ENCODE measurements around the gene KCNIP4.
"Not testable (repeated sequence)": the region's sequence is repeated elsewhere in the genome, so short reads cannot be mapped to it uniquely, and the experiment has no call there.

The KCNIP4 gene

GRCh38 chr4:20847124-20847747 lies 1101.3 kb downstream of the KCNIP4 start:
- no peak for DNase-seq (ENCODE audit: low read depth)

GRCh38 chr4:20844311-20844710 lies 1104.3 kb downstream of the KCNIP4 start:
- DNase-seq (ENCODE audit: low read depth): no peak

GRCh38 chr4:20840648-20841190 lies 1107.9 kb downstream of the KCNIP4 start:
- no peak for DNase-seq (ENCODE audit: low read depth)

GRCh38 chr4:20839957-20840356 lies 1108.6 kb downstream of the KCNIP4 start:
- no peak for DNase-seq (ENCODE audit: low read depth)

- no peak for DNase-seq (ENCODE audit: low read depth)
Observed at GRCh38 chr4:20838476-20838875, 1110.1 kb downstream of the KCNIP4 start.

- DNase-seq (ENCODE audit: low read depth): no peak
Observed at GRCh38 chr4:20832826-20833225, 1115.7 kb downstream of the KCNIP4 start.

DNA sequence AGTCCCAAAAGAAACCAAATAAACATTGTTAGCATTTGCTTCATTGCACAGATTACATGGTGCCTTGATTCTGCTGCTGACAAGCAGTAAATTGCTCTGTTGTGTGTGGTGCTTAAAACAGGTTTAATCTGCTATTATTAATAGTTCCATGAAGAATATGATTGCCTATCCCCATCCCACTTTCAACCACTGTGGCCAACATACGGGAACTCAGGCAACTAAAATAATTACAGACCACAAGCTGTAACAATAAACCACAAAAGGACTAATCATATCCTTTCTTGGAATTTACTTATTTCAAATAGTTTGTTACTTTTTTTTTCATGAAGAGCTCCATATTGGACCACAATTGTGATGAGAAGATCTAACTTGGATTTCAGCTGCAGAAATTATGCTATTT lies 1116.8 kb downstream of the KCNIP4 start:
- DNase-seq (ENCODE audit: low read depth): no peak

DNA sequence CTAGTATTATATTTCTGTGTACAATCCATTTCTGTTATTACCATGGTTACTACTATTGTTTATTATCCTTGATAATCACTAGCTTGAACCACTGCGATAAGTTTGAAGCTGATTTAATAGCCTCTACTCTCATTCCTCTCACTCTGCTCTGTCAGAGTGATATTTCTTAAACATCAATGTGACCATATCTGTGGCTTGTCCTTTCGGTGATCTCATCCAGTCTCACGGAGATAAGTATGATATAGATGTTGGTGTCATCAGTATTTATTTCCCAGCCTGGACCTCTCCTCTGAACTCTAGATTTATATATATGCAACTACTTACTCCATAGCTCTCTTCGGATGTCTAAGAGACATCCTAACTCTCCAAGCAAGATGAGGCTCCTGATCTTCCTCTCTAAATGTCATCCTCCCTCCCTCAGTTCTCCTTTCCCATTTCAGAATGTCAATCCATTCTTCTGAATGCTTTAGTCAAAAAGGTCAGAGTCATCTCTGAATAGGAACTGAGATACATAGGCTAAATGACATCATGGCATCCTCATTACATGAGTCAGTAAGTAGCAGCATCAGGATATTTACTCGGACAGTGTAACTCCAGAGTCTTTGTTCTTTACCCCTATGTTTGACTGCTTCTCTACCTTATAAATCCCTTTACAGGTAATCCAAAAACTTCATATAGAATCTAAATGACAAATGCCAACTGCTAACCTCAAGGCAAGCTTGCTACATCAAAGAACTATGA lies 1118.8 kb downstream of the KCNIP4 start:
- DNase-seq (ENCODE audit: low read depth): no peak

DNA sequence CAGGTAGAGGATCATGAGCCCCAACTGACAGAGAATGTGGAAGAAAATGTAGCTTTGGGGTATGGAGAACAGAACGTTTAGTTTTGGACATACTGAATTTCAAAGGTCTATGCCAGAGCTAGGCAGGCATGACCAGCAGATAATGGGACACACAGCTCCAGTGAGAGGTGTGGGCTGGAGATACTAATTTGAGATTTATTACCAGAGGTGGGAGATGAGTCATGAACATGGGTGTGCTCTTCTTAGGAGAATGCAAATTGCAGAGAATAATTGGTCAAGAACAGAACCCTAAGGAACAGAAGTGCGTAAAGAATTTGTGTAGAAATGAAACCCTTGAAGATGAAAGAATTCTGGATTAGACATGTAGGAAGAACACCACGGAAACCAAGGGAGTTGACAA lies 1123.1 kb downstream of the KCNIP4 start:
- no peak for DNase-seq (ENCODE audit: low read depth)

- DNase-seq (ENCODE audit: low read depth): no peak
Observed at GRCh38 chr4:20816287-20816686, 1132.3 kb downstream of the KCNIP4 start.

DNA sequence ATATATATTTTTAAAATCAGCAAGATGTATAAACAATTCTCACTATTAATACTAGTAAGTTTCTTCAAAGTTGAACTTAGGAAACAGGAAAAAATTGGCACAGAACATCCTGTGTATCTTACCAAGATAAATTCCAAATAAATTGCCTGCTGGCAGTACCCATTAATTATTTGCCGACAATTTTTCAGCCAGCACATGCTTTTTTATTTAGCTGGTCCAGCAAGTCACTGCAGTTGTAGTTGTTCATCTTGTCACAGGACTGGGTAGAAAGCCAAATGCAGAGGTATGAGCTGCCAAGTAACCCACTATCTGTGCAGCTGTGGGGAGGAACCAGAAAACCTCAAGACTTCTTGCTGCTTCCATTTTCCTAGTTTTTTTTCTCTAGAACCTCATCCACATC lies 1134.9 kb downstream of the KCNIP4 start:
- DNase-seq (ENCODE audit: low read depth): no peak

DNA sequence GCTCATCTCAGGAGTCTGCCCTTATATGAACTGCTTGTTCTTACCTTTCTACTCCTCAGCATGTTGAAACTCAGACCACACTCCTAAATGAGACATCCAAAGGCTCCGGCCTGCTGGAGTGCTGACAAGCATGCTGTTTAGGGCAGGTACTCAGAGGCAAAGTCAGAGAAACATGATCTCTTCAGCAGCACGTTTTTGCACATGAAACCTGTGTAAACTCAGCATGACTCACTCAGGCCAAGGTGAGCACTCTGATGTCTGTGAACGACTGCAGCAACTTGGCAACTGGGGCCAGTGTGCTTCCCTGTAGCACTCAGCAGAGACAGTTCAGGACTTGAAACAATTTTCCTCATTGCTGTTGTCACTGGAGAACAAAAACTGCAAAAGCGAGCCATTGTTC lies 1138.8 kb downstream of the KCNIP4 start:
- no peak for DNase-seq (ENCODE audit: low read depth)

DNA sequence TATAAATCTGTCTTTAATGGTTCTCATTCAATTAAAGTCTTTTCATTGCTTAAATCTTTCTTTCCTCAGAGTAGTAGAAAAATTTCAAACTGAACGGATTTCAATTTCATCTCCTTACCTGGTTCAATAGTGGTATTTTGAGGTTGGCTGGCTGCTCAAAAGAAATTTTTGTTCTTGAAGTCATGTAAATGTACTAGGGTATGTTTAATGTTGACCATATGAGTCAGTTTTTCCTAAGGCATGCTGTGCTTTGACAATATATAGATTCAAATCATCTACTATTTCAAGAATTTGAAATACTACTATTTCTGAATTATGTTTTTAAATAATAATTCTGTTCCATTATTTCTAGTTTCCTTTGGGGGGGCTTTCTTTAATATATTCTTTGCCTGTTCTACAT lies 1142.9 kb downstream of the KCNIP4 start:
- DNase-seq (ENCODE audit: low read depth): no peak

DNA sequence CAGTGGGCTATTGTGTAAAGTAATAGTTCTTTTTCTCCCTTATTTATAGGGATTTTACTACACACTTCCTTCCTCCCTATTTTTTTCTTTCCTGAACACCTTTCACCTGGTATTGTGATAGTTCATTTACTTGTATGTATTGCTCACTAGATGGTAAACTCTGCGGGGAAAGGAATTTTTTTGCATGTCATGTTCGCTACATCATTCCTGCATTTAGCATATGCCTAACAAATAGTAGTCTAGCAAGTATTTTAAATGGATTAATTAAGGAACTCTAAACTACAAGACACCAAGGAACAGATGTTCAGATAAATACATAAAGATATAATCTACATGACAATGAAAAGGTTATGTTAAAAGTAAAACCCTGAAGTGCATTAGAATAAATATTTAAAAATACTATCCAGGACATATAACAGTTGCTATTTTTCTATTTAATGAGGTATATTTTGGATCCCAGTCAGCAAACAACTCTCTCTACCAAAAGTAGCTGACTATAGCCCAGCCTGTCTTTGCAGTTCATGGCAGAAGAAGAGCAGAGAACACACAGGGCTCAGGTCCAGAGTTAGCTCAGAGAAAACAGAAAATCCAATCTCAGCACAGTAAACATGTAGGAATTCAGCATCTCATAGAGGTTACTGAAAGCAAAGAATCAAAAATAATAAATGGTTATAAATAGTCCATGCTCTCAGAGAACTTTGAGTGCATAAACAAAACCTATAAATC lies 1160.5 kb downstream of the KCNIP4 start:
- DNase-seq (ENCODE audit: low read depth): no peak

DNA sequence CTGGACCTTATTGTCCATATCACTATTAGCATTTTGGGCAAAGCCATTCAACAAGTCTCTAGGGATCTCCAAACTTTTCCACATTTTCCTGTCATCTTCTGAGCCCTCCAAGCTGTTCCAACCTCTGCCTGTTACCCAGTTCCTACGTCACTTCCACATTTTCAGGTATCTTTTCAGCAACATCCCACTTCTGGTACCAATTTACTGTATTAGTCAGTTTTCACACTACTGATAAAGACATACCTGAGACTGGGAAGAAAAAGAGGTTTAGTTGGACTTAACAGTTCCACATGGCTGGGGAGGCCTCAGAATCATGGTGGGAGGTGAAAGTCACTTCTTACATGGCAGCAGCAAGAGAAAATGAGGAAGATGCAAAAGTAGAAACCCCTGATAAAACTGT lies 1165.4 kb downstream of the KCNIP4 start:
- not testable (repeated sequence) for DNase-seq (ENCODE audit: low read depth)

GRCh38 chr4:20778896-20779295 lies 1169.7 kb downstream of the KCNIP4 start:
- DNase-seq (ENCODE audit: low read depth): no peak

DNA sequence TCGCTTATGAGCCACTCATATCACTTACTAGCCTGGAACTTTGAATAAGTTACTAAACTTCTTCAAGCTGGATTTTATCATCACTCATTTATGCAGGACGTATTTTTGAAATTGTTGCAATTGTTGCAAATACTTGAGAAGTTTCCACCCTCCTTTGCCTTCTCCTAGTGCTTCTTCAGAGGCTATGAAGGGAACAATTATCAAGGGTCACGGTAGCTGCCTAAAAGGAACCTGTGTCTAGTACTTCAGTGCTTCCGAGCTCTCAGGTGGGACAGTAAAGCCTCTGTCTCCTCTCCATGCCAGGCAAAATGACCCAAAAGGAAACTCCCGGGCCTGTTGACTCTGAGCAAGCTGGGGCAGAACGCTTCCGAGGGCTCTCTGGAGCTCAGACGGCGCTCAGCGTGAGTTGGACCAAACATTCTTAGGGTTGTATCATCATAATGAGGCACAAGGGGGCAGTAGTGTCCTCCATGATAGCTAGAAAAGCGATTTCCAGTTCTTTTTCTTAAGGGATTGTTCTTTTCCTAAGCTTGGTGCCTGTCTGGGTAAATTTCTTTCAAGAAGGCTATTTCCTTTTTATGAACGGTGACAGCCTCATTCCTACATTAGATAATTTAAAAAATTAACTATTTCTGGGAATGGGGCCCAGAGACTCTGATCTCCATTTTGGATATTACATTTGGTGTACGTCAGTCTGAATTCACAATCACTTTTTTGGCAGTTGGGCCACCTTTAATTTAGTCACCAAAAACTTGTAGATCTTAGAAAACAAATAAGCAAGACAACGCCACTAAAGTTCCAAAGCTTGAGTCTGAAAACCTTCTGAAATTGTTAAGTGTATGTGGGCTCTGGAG lies 1175.2 kb downstream of the KCNIP4 start:
- no peak for DNase-seq (ENCODE audit: low read depth)

- no peak for DNase-seq (ENCODE audit: low read depth)
Observed at GRCh38 chr4:20764366-20764992, 1184.1 kb downstream of the KCNIP4 start.

GRCh38 chr4:20761826-20762225 lies 1186.7 kb downstream of the KCNIP4 start:
- DNase-seq (ENCODE audit: low read depth): no peak

DNA sequence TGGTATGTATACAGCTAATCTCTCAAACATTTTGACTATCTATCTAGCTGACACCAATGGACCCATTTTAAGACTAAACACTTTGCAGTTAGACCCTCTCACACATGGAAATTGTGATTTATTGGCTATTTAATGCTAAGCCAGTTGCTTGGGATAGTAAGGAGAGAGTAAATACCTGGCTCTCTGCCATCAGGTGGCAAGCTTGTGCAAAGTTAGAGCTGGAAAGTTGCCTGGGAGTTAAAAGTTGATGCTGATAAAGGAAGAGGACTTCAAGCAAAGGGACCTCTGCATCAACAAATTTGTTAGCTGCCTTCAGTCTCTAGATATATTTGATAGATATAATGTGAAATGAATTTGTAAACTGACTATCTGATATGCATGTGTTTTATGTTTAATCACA lies 1187.2 kb downstream of the KCNIP4 start:
- DNase-seq (ENCODE audit: low read depth): no peak

- DNase-seq (ENCODE audit: low read depth): no peak
Observed at GRCh38 chr4:20760053-20760452, 1188.5 kb downstream of the KCNIP4 start.

Measured in T follicular helper cell (primary cell).